Adrenal gland (tissue), 12 donors: Measurements from ENCODE around the gene SIRPB2. TPM values are rescaled to one million over a fixed set of nuclear protein-coding genes. Genes with fewer than 3 reads are reported as not detected.

Experiments
- DNase-seq, 7 donors: peaks; one replicate each; pipeline ENCODE4 v3.0.0-alpha.2; 2019 to 2020
- H3K27ac ChIP-seq, 5 donors: fragments of 200-600 bp; sonication (generic) in 4 of 5; 1 replicate in 3 of 5; 2 replicates in 2 of 5; pipeline versions ENCODE4 v1.5.1 to v1.8.0; 2016 to 2020; ENCODE audit warnings: mild to moderate bottlenecking in 1 of 5
- H3K27me3 ChIP-seq: fragments of 200-600 bp; 2 replicates; pipeline ENCODE4 v1.8.0; 2021
- H3K36me3 ChIP-seq, 2 donors: fragments of 200-600 bp; replicated peaks in 1 of 2; 1 replicate in 1 of 2; 2 replicates in 1 of 2; pipeline versions ENCODE4 v1.5.1 to v1.8.0; 2018 to 2022
- H3K4me1 ChIP-seq, 2 donors: fragments of 200-600 bp; replicated peaks in 1 of 2; 1 replicate in 1 of 2; 2 replicates in 1 of 2; pipeline versions ENCODE4 v1.5.1 to v1.8.0; 2018 to 2021
- H3K4me3 ChIP-seq, 4 donors: fragments of 200-600 bp; sonication (generic) in 3 of 4; one replicate each; pipeline ENCODE4 v1.5.1; 2016 to 2018
- H3K9me3 ChIP-seq, 3 donors: fragments of 200-600 bp; sonication (generic) in 1 of 3; replicated peaks in 1 of 3; 1 replicate in 2 of 3; 2 replicates in 1 of 3; pipeline versions ENCODE4 v1.5.1 to v1.8.0; 2016 to 2021
- CTCF ChIP-seq, 6 experiments: fragments of 450-650 bp in 4 of 6; fragments of 200-600 bp in 2 of 6; sonication (generic) in 1 of 6; IDR thresholded peaks; 1 replicate in 5 of 6; 2 replicates in 1 of 6; pipeline versions ENCODE4 v1.5.1 to v1.8.0; 2016 to 2021; ENCODE audit warnings: antibody characterized with exemption in 6 of 6, mild to moderate bottlenecking in 2 of 6, moderate library complexity in 1 of 6
- POLR2A ChIP-seq, 2 donors: fragments of 450-650 bp; IDR thresholded peaks; one replicate each; pipeline ENCODE4 v1.6.1; 2017; ENCODE audit warnings: antibody characterized with exemption in 2 of 2, mild to moderate bottlenecking in 2 of 2, moderate library complexity in 1 of 2
- WGBS, 4 donors: extraction: QIAGEN DNeasy Blood & Tissue Kit in 2 of 4; methylation state at CpG; one replicate each; pipeline versions ENCODE4 v1.1.5 to v1.1.7; 2013 to 2017; 5-methylcytosine and 5-hydroxymethylcytosine counted together
- intact Hi-C, 2 donors: fragments of 100-400 bp; cut with DNase I; formaldehyde crosslinking; loops; one replicate each; pipeline versions ENCODE4 v1.14.1 to v1.15.0; 2022 to 2023
- polyA plus RNA-seq, 3 donors: library from polyadenylated mRNA; stranded (reverse); fragments of 200-250 nt in 2 of 3; fragments of 350-450 nt in 1 of 3; fragmentation: Illumina TruSeq in 1 of 3; extraction: RNeasy Lipid Tissue Mini Kit (QIAGEN cat#74804) in 1 of 3; gene quantifications; one replicate each; pipeline ENCODE4 v1.2.3, GENCODE V29; 2013 to 2014
- total RNA-seq, 9 donors: library from RNA; depleted of rRNA in 4 of 9; stranded (reverse); fragments of >200 nt in 4 of 9; fragments of 120-200 nt in 1 of 9; fragmentation: NEBNext Ultra II Directional in 1 of 9; extraction: Animal tissue kit (Norgen Biotek cat#: 25700) in 1 of 9; gene quantifications; one replicate each; pipeline versions ENCODE4 v1.1.0 to v1.2.4, GENCODE V29; 2013 to 2023
- donor health status: healthy with polysubstance abuse.
- donor health status: Bipolar disorder and iron deficiency.
- donor health status: DM: yes; HTN: yes; CAD: no.
- donor health status: DM: no; HTN: no; CAD: no.
- donor health status: DM: no; HTN: no; CAD: no.
- donor health status: DM: yes; HTN: yes; CAD: no.

The SIRPB2 gene
- total and polyA plus RNA-seq, 12 donors, result 0.61 to 19.7 (median 10.3) TPM

- TF ChIP-seq CTCF (IDR thresholded peaks at IDR 0.05), result no peak
- TF ChIP-seq POLR2A (IDR thresholded peaks at IDR 0.05), result no peak
- Histone ChIP-seq H3K4me1 (no peaks in the 10 kb centered on the region), H3K4me3 (peak overlapping the region in 1 of 4 donors; percentile 41), H3K9me3 (no peaks in the 10 kb centered on the region), H3K36me3 (no peaks in the 10 kb centered on the region), H3K27me3 (no peaks in the 10 kb centered on the region), H3K27ac (peak overlapping the region in 2 of 5 donors; percentile 62 to 83)
- 57 to 76% (median 59%) methylated on average over 2 of the region's 2 CpGs for WGBS, 4 donors
- DNase-seq, result no peak
- intact Hi-C loops, result no loop called here
Measured at GRCh38 chr20:1489325-1489724, 1.9 kb downstream of the SIRPB2 start.

GRCh38 chr20:1486566-1486965, 4.7 kb downstream of the SIRPB2 start:
- Histone ChIP-seq H3K4me1 (no peaks in the 10 kb centered on the region), H3K4me3 (no peak overlapping the region), H3K27me3 (peaks cover 7% of the 10 kb centered on the region), H3K9me3 (no peaks in the 10 kb centered on the region), H3K27ac (no peak overlapping the region), H3K36me3 (no peaks in the 10 kb centered on the region)
- DNase-seq, result no peak
- WGBS, 4 donors, result 68 to 86% (median 75%) methylated on average over 2 of the region's 2 CpGs
- TF ChIP-seq POLR2A (IDR thresholded peaks at IDR 0.05), result no peak
- no peak for TF ChIP-seq CTCF (IDR thresholded peaks at IDR 0.05)
- intact Hi-C loops, result no loop called here

- intact Hi-C loops, result no loop called here
Measured at GRCh38 chr20:1484438-1485116, 6.6 kb downstream of the SIRPB2 start.

More at GRCh38 chr20:1484438-1485116, 6.6 kb downstream of the SIRPB2 start:
- TF ChIP-seq CTCF (IDR thresholded peaks at IDR 0.05) (no peak), POLR2A (IDR thresholded peaks at IDR 0.05) (no peak)
- WGBS, 4 donors, result 44 to 63% (median 58%) methylated on average over 5 of the region's 5 CpGs
- Histone ChIP-seq H3K27ac (no peak overlapping the region), H3K4me1 (no peaks in the 10 kb centered on the region), H3K4me3 (peak overlapping the region in 1 of 4 donors; percentile 15), H3K9me3 (no peaks in the 10 kb centered on the region), H3K27me3 (peaks cover 7% of the 10 kb centered on the region), H3K36me3 (no peaks in the 10 kb centered on the region)
- DNase-seq, result no peak
